IMR-90 (cell line): ENCODE measurements around the gene HMCES. TPM values are rescaled to one million over a fixed set of nuclear protein-coding genes. Genes with fewer than 3 reads are reported as not detected.

ENCODE experiments used
- ATAC-seq: fragments of 200-7000 bp; cut with Tn5 transposase; 2 replicates; pipeline ENCODE4 v1.9.1; 2020; ENCODE audit warnings: low read depth, mild to moderate bottlenecking, moderate library complexity
- BruUV-seq: library from RNA; stranded (reverse); fragments of 400-500 nt; replicated peaks from 2 replicates; lab custom pipeline; 2021; lab: Mats Ljungman, UMichigan
- CTCF ChIA-PET: fragments of 300-600 bp; formaldehyde crosslinking; extraction: SDS; loops from one replicate; lab custom pipeline; 2021; ENCODE audit warnings: antibody characterized with exemption; lab: Yijun Ruan, JAX
- POLR2A ChIA-PET: fragments of 300-600 bp; sonication (Branson Sonifier 250); formaldehyde crosslinking; loops from one replicate; lab custom pipeline; 2022; ENCODE audit warnings: antibody characterized with exemption; ENCODE audit not compliant: unreplicated experiment; lab: Charles Lee
- DNase-seq: peaks from one replicate; pipeline ENCODE4 v3.0.0; 2013
- H2AFZ ChIP-seq: replicated peaks from 2 replicates; pipeline ENCODE3; 2013; ENCODE audit warnings: low read length, mild to moderate bottlenecking; ENCODE audit not compliant: poor library complexity
- H2AK5ac ChIP-seq: 2 replicates; pipeline ENCODE4 v1.6.1; 2013; ENCODE audit warnings: low read depth, low read length, inconsistent platforms
- H2AK9ac ChIP-seq: replicated peaks from 2 replicates; pipeline ENCODE3; 2013; ENCODE audit warnings: mild to moderate bottlenecking, low read depth, low read length, moderate library complexity; ENCODE audit not compliant: poor library complexity
- H2BK120ac ChIP-seq: 2 replicates; pipeline ENCODE4 v1.6.1; 2013; ENCODE audit warnings: low read depth, low read length, inconsistent platforms
- H2BK15ac ChIP-seq: 3 replicates; pipeline ENCODE4 v1.6.1; 2013; ENCODE audit warnings: low read depth, low read length, inconsistent platforms
- H2BK20ac ChIP-seq: 2 replicates; pipeline ENCODE4 v1.6.1; 2013; ENCODE audit warnings: low read depth, mild to moderate bottlenecking, inconsistent platforms, low read length, moderate library complexity
- H2BK5ac ChIP-seq: 2 replicates; pipeline ENCODE4 v1.6.1; 2013; ENCODE audit warnings: mild to moderate bottlenecking, low read depth, low read length, inconsistent platforms; ENCODE audit not compliant: poor library complexity, severe bottlenecking
- H3K14ac ChIP-seq: replicated peaks from 2 replicates; pipeline ENCODE4 v1.6.1; 2013; ENCODE audit warnings: low read depth, low read length, inconsistent platforms
- H3K18ac ChIP-seq: 2 replicates; pipeline ENCODE4 v1.6.1; 2013; ENCODE audit warnings: low read depth, low read length, control low read depth
- H3K23ac ChIP-seq: 2 replicates; pipeline ENCODE4 v1.6.1; 2013; ENCODE audit warnings: low read depth, low read length, inconsistent platforms
- H3K27ac ChIP-seq: 2 replicates; pipeline ENCODE4 v1.5.1; 2013; ENCODE audit warnings: mild to moderate bottlenecking, control low read depth, low read length; ENCODE audit not compliant: insufficient read depth
- H3K27me3 ChIP-seq: 2 replicates; pipeline ENCODE4 v1.6.1; 2013; ENCODE audit warnings: low read length; ENCODE audit not compliant: control insufficient read depth, insufficient read depth
- H3K36me3 ChIP-seq: 2 replicates; pipeline ENCODE4 v1.6.1; 2013; ENCODE audit warnings: low read length, mixed read lengths; ENCODE audit not compliant: control insufficient read depth, insufficient read depth
- H3K4ac ChIP-seq: 2 replicates; pipeline ENCODE4 v1.6.1; 2013; ENCODE audit warnings: low read depth, low read length, inconsistent platforms
- H3K4me1 ChIP-seq: 2 replicates; pipeline ENCODE4 v1.6.1; 2013; ENCODE audit warnings: low read length, mixed read lengths; ENCODE audit not compliant: control insufficient read depth, insufficient read depth
- H3K4me2 ChIP-seq: 2 replicates; pipeline ENCODE4 v1.6.1; 2013; ENCODE audit warnings: low read depth, mild to moderate bottlenecking, control low read depth, low read length, moderate library complexity
- H3K4me3 ChIP-seq: 2 replicates; pipeline ENCODE4 v1.5.1; 2013; ENCODE audit warnings: low read depth, mild to moderate bottlenecking, control low read depth, low read length, moderate library complexity; ENCODE audit not compliant: insufficient read depth
- H3K56ac ChIP-seq: 2 replicates; pipeline ENCODE4 v1.6.1; 2013; ENCODE audit warnings: low read length, inconsistent platforms; ENCODE audit not compliant: insufficient read depth; ENCODE audit errors: extremely low read depth
- H3K79me1 ChIP-seq, 2 experiments: 2 replicates each; pipeline ENCODE4 v1.6.1; 2013; ENCODE audit warnings: low read length in 2 of 2, inconsistent platforms in 1 of 2, low read depth in 1 of 2
- H3K9ac ChIP-seq: 2 replicates; pipeline ENCODE4 v1.6.1; 2013; ENCODE audit warnings: low read depth, low read length, control low read depth
- H3K9me1 ChIP-seq: 2 replicates; pipeline ENCODE4 v1.6.1; 2013; ENCODE audit warnings: low read length, inconsistent platforms; ENCODE audit not compliant: insufficient read depth
- H3K9me3 ChIP-seq: 2 replicates; pipeline ENCODE4 v1.6.1; 2013; ENCODE audit warnings: low read length; ENCODE audit not compliant: control insufficient read depth, insufficient read depth
- H4K20me1 ChIP-seq: 2 replicates; pipeline ENCODE4 v1.6.1; 2013; ENCODE audit warnings: low read length, inconsistent platforms; ENCODE audit not compliant: insufficient read depth
- H4K5ac ChIP-seq: 2 replicates; pipeline ENCODE4 v1.6.1; 2013; ENCODE audit warnings: mild to moderate bottlenecking, low read depth, low read length, control low read depth
- H4K8ac ChIP-seq, 2 experiments: 2 replicates each; pipeline ENCODE4 v1.6.1; 2013; ENCODE audit warnings: low read depth in 2 of 2, low read length in 2 of 2, control low read depth in 1 of 2, inconsistent platforms in 1 of 2
- H4K91ac ChIP-seq: 2 replicates; pipeline ENCODE4 v1.6.1; 2013; ENCODE audit warnings: low read depth, low read length, inconsistent platforms; ENCODE audit not compliant: insufficient read depth
- CHD1 ChIP-seq: IDR thresholded peaks from 2 replicates; pipeline ENCODE4 v1.6.1; 2012; ENCODE audit warnings: low read depth, low read length, improper control_type of control experiment
- MXI1 ChIP-seq: IDR thresholded peaks from 2 replicates; pipeline ENCODE4 v1.6.1; 2012; ENCODE audit warnings: low read depth, mild to moderate bottlenecking, low read length, moderate library complexity, borderline replicate concordance
- WGBS, 2 experiments: methylation state at CpG; one replicate each; pipeline versions ENCODE4 v1.1.5 to v1.1.7; 2013; ENCODE audit warnings: missing lambda C conversion rate in 2 of 2; ENCODE audit not compliant: insufficient read length in 1 of 2; ENCODE audit errors: extremely low coverage in 2 of 2; 5-methylcytosine and 5-hydroxymethylcytosine counted together
- dilution Hi-C: fragments of 300-500 bp; cut with HindIII; formaldehyde crosslinking; loops from one replicate; pipeline ENCODE4 v1.14.3; 2018; ENCODE audit warnings: low sequenced_read_pairs; ENCODE audit not compliant: unreplicated experiment
- in situ Hi-C: fragments of 300-500 bp; cut with MboI; formaldehyde crosslinking; loops from 3 replicates; pipeline ENCODE4 v1.14.3; 2019; ENCODE audit warnings: low sequenced_read_pairs, inconsistent platforms, mixed read lengths
- intact Hi-C: fragments of 100-400 bp; cut with micrococcal nuclease; formaldehyde crosslinking; loops from 2 replicates; pipeline ENCODE4 v1.10.0; 2022
- polyA plus RNA-seq, 3 experiments: library from polyadenylated mRNA; depleted of rRNA; stranded (reverse); fragments of >200 nt; gene quantifications; 2 replicates each; pipeline ENCODE4 v1.2.3, GENCODE V29; 2012; ENCODE audit warnings: low replicate concordance in 1 of 3
- total RNA-seq: library from RNA; depleted of rRNA; stranded (reverse); fragments of >200 nt; gene quantifications from 2 replicates; pipeline ENCODE4 v1.2.3, GENCODE V29; 2012
- TF ChIP-seq, protein P1 (sequence below): fragments of 150-350 bp; IDR thresholded peaks from 2 replicates; pipeline ENCODE4 v1.6.1; 2017; ENCODE audit warnings: mild to moderate bottlenecking, antibody characterized with exemption, low read length, low read depth

Gene HMCES
- total and polyA plus RNA-seq, 2 of the 4 experiments (the other 2 are of a cell fraction) = 26.0 to 30.5 TPM

DNA sequence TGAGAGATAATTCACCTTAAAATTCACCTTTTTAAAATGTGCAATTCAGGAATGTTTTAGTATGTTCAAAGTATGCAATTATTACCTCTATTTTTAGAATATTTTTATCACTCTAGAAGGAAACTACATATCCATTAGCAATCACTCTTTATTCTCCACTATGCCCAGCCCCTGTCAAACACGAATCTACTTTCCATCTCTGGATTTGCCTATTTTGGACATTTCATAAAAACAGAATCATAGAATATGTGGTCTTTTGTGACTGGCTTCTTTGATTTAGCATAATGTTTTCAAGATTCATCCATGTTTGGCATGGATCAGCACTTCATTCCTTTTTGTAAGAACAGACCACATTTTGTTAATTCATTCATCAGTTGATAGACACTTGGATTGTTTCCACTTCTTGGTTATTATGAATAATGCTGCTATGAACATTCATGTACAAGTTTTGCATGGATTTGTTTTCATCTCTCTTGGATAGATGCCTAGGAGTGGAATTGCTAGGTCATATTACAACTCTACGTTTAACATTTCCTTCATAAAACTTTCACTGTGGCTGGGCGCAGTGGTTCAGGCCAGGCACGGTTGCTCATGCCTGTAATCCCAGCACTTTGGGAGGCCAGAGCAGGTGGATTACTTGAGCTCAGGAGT, 12.7 kb downstream of the HMCES start:
- Histone ChIP-seq H3K9me1 (no peaks in the 10 kb centered on the region), H3K4me2 (no peak overlapping the region), H2AFZ (no peak overlapping the region), H3K56ac (no peak overlapping the region), H3K36me3 (peaks cover 12% of the 10 kb centered on the region), H2AK5ac (no peak overlapping the region), H4K5ac (no peak overlapping the region), H2BK20ac (no peak overlapping the region), H2BK5ac (no peak overlapping the region), H3K9ac (no peak overlapping the region), H3K18ac (no peak overlapping the region), H3K27me3 (no peaks in the 10 kb centered on the region), H4K20me1 (no peaks in the 10 kb centered on the region), H4K8ac (no peak overlapping the region), H4K91ac (no peak overlapping the region), H3K4ac (no peak overlapping the region), H3K4me3 (no peak overlapping the region), H2BK15ac (no peak overlapping the region), H3K23ac (no peak overlapping the region), H3K4me1 (no peaks in the 10 kb centered on the region), H2AK9ac (no peak overlapping the region), H2BK120ac (no peak overlapping the region), H3K14ac (no peak overlapping the region), H3K79me1 (peaks cover 8 to 9% of the 10 kb centered on the region in 2 experiments; a peak in 2 of 4 replicates), H3K27ac (no peak overlapping the region), H3K9me3 (no peaks in the 10 kb centered on the region)
- DNase-seq (peak; percentile 49), ATAC-seq (no peak; the same call in 1 of the 2 replicates)
- WGBS, 2 experiments = no CpG with 5 or more reads among the region's 4 CpGs
- dilution Hi-C loops = no loop called here
- POLR2A ChIA-PET = no interaction called here
- intact Hi-C loops = no loop called here
- CTCF ChIA-PET = no interaction called here
- TF ChIP-seq, protein P1, sequence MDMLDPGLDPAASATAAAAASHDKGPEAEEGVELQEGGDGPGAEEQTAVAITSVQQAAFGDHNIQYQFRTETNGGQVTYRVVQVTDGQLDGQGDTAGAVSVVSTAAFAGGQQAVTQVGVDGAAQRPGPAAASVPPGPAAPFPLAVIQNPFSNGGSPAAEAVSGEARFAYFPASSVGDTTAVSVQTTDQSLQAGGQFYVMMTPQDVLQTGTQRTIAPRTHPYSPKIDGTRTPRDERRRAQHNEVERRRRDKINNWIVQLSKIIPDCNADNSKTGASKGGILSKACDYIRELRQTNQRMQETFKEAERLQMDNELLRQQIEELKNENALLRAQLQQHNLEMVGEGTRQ = no peak
- TF ChIP-seq MXI1 (no peak), CHD1 (no peak)
- no TSS peak for BruUV-seq
- in situ Hi-C loops = no loop called here
